ENCODE data around the gene ZNF865.
"Not testable (repeated sequence)": the region's sequence is repeated elsewhere in the genome, so short reads cannot be mapped to it uniquely, and the experiment has no call there.

ZNF865 gene

GRCh38 chr19:55605637-55606470 is at the start of gene ZNF865:
Gene ZNF865 (plus strand): TSS chr19:55605647. CDS start chr19:55613619, 7,972 bp downstream.
- DNase-seq (ENCODE audit: low read depth in 3 of 3), result peak; percentile 50 to 70 (median 54)

DNA sequence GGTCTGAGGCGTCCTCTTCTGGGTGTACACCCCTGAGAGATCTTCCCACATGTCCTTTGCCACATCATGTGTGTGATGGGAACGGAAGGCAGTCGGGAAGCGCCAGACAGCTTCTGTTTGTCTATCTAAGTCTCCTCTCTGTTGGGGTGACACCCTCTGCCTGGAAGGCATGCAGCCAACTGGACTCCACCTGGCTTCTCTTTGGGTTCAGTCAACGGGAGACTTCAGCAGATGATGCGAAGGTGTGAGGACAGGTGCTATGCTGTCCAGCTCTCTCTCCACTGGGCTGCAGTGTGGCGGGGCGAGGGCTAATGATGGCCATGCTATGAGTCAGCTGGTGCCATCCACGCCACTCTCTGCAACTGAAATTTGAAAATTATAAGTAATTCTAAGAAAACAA is 45.8 kb upstream of the ZNF865 start:
- DNase-seq (ENCODE audit: low read depth in 3 of 3), result no peak

DNA sequence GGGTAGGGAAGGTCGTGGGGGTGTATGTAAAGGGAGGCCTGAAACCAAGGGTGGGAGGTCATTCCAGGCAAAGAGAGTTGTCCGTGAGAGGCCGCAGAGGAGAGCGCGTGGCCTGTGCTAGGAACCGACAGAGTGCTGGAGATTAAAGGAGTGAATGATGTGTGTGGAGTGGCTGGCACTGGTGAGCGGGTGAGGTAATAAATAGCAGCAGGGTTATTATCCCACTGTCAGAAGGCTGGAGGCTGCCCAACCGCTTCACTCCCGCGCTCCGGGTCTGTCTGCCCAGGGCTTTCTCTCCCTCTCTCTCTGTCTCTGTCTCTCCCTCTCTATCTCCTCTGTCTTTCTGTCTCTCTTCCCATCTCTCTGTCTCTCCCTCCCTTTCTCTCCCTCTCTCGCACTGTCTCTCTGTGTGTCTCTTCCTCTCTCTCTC is 42.2 kb upstream of the ZNF865 start:
- no peak for DNase-seq (ENCODE audit: low read depth in 3 of 3)

GRCh38 chr19:55566823-55567222 is 38.6 kb upstream of the ZNF865 start:
- DNase-seq (ENCODE audit: low read depth in 3 of 3), result no peak

GRCh38 chr19:55567708-55568328 is 37.6 kb upstream of the ZNF865 start:
- no peak for DNase-seq (ENCODE audit: low read depth in 3 of 3)

- not testable (repeated sequence) for DNase-seq (ENCODE audit: low read depth in 3 of 3)
These were observed 36.0 kb upstream of the ZNF865 start for GRCh38 chr19:55569477-55569876.

DNA sequence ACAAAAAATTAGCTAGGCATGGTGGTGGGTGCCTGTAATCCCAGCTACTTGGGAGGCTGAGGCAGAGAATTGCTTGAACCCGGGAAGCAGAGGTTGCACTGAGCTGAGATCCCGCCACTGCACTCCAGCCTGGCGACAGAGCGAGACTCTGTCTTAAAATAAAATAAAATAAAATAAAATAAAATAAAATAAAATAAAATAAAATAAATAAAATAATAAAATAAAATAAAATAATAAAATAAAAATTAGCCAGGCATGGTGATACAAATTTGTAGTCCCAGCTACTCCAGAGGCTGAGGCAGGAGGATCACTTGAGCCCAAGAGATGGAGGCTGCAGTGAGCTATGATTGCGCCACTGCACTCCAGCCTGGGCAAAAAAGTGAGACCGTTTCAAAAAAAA is 31.5 kb upstream of the ZNF865 start:
- not testable (repeated sequence) for DNase-seq (ENCODE audit: low read depth in 3 of 3)

- no peak for DNase-seq (ENCODE audit: low read depth in 3 of 3)
These were observed 28.7 kb upstream of the ZNF865 start for GRCh38 chr19:55576746-55577145.

DNA sequence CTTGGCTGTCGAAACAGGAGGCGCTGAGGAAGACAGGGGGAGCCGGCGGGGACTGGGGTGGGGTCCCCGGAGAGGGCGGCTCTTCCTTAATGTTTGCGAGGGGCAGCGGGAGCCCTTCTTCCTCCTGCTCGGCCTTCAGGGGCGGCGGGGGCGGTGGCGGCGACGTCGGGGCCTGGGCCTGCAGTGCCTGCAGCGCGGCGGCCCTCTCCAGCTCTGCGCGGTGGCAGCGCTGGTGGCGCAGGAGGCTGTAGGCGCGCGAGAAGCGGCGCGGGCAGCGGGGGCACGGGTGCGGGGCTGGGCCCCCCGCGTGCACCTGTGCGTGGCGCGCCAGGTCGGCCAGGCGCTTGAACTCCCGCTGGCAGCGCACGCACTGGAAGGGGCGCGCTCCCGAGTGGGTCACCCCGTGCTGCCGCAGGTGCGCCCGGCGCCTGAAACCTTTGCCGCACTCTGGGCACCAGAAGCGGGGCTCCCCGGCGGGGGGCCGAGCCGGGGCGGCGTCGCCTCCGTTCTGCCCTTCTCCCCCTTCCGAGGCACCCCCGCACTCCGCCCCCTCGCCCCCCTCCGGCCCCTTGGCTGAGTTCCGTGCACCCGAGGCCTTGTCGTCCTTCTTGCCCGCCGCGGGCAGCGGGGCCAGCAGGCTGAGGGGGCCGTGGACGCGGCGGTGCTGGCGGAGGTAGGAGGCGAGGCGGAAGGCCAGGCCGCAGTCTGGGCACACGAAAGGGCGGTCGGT is 27.3 kb upstream of the ZNF865 start:
- DNase-seq (ENCODE audit: low read depth in 3 of 3), result no peak

DNA sequence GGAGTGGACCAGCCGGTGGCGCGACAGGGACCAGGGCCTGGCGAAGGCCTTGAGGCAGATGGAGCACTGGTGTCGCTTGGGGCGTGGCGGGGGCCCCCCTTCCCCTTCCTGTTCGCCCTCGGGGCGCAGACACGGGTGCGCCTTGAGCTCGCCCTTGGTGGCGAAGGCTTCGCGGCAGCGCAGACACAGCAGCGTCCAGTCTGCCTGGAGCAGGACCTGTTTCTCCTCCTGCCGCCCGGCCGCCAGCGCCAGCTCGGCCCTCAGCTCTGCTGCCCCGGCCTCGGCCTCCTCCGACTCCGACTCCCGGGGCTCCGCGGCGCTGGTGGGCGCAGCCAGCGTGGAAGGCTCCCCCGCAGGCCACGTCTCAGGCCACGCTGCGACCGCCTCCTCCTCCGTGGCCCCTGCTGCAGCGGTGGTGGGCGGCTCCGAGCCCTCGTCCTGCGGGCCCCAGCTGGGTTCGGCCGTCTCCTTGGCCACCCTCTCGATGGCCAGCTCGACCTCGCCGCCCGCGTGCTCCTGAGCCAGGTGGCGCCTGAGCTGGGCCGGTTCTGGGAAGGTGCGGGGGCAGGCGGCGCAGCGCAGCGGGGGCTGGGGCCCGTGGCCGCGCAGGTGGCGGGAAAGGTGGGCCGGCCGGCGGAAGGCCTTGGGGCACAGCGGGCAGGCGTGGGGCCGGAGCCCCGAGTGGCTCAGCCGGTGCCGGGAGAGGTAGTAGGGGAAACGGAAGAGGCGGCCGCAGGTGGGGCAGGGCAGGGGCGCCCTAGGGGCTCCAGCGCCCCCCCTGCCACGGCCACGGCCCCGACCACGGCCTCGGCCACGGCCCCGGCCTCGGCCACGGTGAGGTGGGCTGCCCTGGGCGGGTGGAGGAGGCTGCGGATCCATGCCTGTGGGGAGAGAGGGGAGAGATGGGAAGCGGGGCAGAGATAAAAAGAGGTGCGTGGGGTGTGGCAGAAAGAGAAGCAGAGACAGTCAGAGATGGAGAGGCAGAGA is 26.4 kb upstream of the ZNF865 start:
- no peak for DNase-seq (ENCODE audit: low read depth in 3 of 3)

- DNase-seq (ENCODE audit: low read depth in 3 of 3), result no peak
These were observed 25.5 kb upstream of the ZNF865 start for GRCh38 chr19:55579766-55580621.

- peak; percentile 69 to 78 (median 69) for DNase-seq (ENCODE audit: low read depth in 3 of 3)
These were observed 24.8 kb upstream of the ZNF865 start, which contains the start of gene ZNF579 for GRCh38 chr19:55580628-55581144. Gene ZNF579 (minus strand): TSS chr19:55580848. CDS start chr19:55579639, 1,209 bp downstream.

DNA sequence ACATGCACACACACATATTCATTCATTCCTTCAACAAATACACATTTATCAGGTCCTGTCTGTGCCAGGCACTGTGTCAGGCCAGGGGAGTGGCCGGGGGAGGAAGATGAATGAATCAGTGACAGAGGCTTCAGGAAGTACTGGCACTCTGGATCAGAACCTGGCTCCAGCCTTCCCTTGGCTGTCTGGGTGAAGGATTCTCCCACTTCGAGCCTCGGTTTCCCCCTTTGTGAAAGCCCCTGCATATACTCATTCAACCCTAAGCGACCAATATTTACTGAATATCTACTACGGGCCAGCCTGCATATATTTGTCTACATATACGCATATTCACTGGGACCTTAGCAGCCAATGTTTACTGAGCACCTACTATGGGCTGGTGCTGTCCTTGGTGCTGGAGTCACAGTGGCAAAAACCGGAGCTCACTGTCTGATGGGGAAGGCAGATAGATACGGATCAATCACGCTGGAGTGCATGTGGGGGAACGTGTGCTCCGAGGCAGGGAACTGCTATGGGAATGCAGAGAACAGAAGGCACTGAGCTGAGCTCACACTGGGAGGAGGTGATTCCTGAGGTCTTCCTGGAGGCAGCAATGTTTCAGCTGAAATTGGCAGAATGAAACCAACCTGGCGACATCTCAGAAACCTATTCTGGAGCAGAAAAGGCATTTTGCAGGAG is 24.2 kb upstream of the ZNF865 start:
- DNase-seq (ENCODE audit: low read depth in 3 of 3), result no peak

DNA sequence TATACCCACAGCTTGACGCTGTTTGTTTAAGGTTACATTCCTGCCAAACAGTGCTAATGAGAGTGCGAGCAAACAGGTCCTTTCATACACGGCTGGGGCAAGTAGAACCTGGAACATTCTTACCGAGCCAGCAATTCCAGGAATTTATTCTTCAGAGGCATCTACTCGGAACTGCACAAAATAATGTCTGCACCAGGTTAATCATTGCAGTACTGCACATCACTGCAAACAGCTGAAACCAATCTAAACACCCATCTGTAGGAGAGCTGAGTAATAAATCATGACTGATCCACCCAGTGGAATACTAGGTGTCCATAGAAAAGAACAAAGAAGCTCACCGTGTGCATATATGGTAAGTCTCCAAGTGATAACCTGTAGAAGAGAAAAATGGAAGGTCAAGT is 23.6 kb upstream of the ZNF865 start:
- no peak for DNase-seq (ENCODE audit: low read depth in 3 of 3)

DNA sequence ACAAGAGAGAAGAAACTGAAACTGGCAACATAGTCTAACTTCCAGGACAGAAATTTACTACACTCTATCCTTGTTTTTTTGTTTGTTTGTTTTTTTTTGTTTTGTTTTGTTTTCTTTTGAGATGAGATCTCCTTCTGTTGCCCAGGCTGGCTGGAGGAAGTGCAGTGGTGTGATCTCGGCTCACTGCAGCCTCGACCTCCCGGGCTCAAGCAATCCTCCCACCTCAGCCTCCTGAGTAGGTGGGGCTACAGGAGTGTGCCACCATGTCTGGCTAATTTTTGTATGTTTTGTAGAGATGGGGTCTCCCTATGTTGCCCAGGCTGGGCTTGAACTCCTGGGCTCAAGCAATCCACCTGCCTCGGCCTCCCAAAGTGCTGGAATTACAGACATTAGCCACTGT is 23.2 kb upstream of the ZNF865 start:
- DNase-seq (ENCODE audit: low read depth in 3 of 3), result not testable (repeated sequence)

DNA sequence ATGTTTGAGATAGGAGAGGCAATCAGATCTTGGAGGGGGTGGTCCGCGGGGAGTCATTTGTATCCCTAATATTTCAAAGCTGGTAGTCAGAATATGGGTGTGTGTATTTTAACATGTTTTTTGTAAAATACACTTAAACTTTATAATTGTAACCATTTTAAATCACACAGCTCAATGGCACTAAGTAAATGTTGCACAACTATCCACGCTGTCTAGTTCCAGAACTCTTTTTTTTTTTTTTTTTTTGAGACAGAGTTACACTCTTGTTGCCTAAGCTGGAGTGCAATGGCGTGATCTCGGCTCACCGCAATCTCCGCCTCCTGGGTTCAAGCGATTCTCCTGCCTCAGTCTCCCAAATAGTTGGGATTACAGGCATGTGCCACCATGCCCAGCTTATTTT is 21.6 kb upstream of the ZNF865 start:
- DNase-seq (ENCODE audit: low read depth in 3 of 3), result not testable (repeated sequence)

GRCh38 chr19:55584871-55585270 is 20.6 kb upstream of the ZNF865 start:
- DNase-seq (ENCODE audit: low read depth in 3 of 3), result no peak

GRCh38 chr19:55585658-55586339 is 19.6 kb upstream of the ZNF865 start:
- peak in 1 of 3 donors; percentile 53 for DNase-seq (ENCODE audit: low read depth in 3 of 3)

Data from stimulated activated CD4-positive, alpha-beta T cell treated with anti-CD3 and anti-CD28 coated beads, TNF-alpha, amount 100 ng/mL, for 48 hours (primary cell).